HEK293T (cell line): ENCODE data around the gene SH3BP2.

ENCODE experiments used
- FOXM1 ChIP-seq: fragments of 450-650 bp; IDR thresholded peaks from 2 replicates; pipeline ENCODE4 v1.6.1; 2017; ENCODE audit warnings: mild to moderate bottlenecking, borderline replicate concordance
- LEF1 ChIP-seq: fragments of 450-650 bp; IDR thresholded peaks from 2 replicates; pipeline ENCODE4 v1.6.1; 2017; ENCODE audit warnings: mild to moderate bottlenecking, borderline replicate concordance
- NFRKB ChIP-seq: fragments of 450-650 bp; IDR thresholded peaks from 2 replicates; pipeline ENCODE4 v1.6.1; 2016; ENCODE audit warnings: mild to moderate bottlenecking, moderate library complexity

DNA sequence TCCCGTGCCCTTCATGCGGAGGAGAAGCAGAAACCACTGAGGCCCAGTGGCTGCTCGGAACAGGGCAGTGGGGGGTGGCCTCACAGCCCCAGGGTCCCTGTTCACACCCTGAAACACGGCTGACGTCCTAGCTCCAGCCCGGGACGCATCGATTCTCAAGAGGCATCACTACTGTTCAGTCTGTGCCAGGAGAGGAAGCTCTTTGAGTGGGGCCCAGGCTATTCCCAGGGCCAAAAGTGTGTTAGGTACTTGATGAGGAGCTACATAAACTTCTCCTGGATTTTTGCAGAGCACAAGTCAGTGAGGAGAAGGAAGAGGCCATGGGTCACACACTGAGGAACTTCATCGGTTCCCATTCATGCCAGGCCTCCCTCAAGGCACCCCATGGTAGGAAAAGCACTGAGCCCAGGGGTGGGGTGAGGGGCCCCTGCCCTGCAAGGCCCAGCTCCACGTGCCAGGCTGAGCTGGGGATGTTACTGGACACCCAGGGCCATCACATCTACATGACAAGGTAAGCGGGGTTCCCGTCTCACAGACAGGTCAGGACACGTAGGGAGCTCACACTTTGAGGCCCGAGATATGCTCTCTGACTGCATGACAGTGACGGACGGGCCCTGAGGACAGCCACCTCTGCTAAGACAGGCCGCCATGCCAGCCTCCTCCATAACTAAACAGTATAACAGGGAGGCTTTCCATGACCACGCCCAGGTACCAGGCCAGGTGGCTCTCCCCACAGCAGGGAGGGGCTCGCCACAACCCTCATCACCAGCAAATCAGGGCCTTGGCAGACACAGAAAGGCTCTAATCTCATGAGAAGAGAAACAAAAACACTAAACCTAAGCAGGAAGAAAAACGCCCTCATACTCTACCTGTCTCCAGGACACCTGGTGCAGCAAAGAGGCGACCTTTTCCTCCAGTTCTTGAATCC is 49.1 kb upstream of the SH3BP2 start:
- TF ChIP-seq FOXM1 (no peak), NFRKB (no peak), LEF1 (no peak)
